Loucy (cell line): ENCODE data around the gene NEO1.

Experiments
- CTCF ChIP-seq: fragments of 200-600 bp; sonication (generic); conservative IDR thresholded peaks from 2 replicates; pipeline ENCODE4 v1.5.1; 2014; ENCODE audit warnings: mild to moderate bottlenecking, antibody characterized with exemption, low read length
- EZH2phosphoT487 ChIP-seq: fragments of 200-600 bp; IDR thresholded peaks from 2 replicates; pipeline ENCODE4 v1.6.1; 2018; ENCODE audit warnings: antibody characterized with exemption, mild to moderate bottlenecking, moderate library complexity, borderline replicate concordance

DNA sequence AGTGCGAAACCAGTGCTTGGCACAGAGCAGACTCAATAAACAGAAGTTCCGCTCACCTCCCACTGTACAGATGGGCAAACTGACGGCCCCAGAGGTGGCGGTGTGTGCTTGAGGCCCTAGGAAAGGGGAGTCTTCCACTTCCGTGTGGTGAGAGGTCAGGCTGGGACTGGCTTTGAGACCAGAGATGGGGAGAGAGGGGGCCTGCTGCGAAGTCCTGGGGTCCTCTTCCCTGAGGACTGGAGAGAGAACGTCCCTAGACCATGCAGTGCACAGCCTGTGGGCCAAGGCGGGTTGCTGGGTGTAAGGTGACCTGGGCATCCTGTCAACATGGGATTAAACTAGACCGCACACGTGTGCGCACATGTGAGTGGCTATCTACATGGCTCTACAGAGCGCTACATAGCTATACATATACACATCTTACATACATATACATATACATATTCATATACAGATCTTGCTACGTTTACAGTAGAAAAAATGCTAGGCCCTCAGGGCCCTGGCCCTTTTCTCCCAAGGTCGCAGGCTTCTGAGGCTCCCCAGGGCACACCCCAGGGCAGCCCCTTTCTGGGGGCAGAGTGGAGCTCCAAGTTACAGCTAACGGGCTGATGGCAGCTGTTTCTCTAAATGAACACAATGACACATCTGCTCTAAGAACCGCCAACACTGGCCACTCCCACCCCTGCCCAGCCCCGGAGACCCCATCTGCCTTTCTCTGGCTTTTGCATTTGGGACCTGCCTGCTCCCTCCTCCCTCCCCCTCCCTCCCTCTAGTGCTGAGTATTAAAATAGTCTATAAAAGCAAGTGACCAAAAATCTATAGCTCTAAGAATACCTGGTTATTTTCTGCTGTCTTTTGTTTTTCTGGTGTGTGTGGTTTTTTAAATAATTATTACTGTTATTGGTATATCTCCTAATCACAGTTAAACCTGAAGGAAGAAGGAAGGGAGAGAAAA, 269.5 kb downstream of the NEO1 start:
- no peak for TF ChIP-seq CTCF
- no peak for TF ChIP-seq EZH2phosphoT487
